Measurements from ENCODE around the gene PPP1R18.

- TF ChIP-seq EZH2 (IDR thresholded peaks at IDR 0.05; ENCODE audit: insufficient read depth, poor library complexity, severe bottlenecking) (no peak), EZH2phosphoT487 (IDR thresholded peaks at IDR 0.05; ENCODE audit: insufficient read depth, low read depth) (no peak)
These were observed 38.6 kb upstream of the PPP1R18 start for GRCh38 chr6:30724906-30725667.

All from GM23248 (cell line).